ENCODE data around the gene CSRNP3.

Gene CSRNP3

DNA sequence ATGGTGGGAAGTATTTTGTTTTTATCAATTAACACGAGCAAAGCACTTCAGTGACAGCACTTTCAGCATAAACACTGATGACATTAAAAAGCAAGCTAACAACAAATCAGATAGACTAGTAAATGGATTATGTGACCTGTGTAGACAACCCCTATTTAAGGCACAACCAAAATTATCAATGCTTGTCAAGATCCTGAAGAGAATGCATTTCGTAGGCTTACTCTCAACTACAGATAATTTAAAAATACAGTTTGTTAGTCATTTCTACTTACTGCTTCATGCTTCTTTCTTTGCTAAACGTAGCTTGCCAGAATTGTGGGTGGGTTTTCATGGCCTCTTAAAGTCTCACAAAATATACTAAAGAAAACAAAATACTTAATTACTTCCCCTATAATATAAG is 3.4 kb downstream of the CSRNP3 start:
- no peak for DNase-seq

DNA sequence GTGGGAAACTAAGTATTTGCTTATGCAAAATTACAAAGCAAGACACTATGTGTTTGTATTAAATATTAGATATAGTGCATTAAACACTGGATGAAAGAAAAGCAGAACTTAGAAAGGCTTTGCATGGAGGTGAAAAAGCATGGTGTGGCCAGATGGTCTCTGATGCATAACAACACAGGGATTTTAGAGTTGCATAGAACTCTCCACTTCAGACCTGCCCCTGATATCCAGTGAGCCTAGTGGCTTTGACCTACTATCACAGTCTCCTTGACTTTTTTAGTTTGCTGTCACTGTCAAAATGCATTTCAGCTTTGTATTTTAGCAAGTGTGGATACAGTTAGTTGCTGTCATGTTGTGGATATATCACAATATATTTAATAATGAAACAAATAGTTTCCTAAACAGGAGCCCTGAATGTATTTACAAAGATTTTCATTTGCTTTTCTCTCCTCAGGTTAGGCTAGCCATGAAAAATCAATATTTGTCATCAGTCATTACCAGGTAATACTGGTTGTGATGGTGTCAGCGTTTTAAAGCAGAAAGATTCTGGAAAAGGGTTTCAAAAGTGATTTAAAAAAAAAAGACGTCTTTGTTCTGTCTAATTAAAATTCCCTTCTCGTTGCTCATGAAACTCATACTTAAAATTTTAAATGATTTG is 5.2 kb downstream of the CSRNP3 start:
- DNase-seq: no peak

DNA sequence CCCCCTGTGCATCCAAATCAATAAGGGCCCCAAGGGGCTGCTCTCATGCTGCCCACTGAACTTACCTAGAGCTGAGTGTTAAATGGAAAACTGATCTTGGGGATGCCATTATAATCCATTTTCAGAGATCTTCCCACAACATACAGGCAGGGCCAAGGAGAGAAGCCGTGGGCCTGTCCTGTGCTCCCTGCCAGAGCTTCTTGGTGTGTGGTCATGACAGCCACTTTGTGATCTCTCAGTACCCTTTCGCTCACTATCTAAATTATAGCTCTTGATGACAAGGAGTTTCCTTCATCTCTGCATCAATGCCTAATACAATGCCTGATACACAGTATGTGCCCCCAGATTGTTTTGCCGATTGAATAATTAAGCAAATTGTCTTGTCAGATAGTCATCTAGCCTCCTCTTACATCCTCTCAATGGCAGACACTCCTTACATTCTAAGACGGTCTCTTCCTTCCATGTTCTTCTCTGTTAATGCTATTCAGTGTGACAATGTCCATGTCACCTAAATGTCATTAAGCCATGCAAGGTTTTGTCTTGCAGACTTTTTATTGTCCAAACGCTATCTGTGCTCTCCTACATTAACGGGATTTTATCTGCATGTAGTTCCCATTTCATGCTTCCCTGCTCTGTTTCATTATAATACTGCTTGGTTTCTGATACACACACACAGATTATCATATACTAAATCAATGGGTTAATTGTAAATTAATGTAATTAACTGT is 5.9 kb downstream of the CSRNP3 start:
- no peak for DNase-seq

DNA sequence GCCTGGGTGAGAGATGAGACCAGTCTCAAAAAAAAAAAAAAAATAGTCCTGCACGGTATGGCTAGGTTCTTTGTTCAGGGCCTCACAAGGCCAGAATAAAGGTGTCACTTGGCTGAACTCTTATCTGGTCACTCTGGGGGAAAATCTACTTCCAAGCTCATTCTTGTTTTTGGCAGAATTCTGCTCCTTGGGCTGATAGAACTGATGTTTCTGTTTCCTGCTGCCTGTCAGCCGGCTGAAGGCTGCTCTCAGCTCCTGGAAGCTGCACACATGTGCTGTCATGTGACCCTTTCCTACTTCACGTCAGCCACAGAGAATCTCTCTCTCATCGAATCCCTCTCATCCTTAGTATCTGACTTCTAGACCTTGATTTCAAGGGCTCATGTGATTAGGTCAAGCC is 10.4 kb downstream of the CSRNP3 start:
- DNase-seq: no peak

DNA sequence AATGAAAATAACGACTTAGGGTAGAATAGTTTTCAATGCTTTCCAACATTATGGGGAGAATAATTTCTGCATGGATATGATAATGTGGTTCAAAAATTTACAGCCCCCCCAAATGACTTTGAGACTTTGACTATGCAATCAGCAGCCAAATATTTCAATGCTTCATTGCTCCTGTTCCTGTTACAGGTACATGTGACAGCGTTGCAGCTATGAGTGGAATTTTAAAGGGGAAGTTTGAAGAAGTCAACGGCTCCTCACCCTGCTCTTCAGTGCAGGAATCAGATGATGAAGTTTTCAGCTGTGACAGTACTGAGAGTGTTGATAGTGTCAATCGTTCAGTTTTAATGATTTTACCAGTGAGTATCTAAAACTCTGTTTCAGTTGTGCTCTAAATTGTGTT is 25.1 kb downstream of the CSRNP3 start:
- no peak for DNase-seq

DNA sequence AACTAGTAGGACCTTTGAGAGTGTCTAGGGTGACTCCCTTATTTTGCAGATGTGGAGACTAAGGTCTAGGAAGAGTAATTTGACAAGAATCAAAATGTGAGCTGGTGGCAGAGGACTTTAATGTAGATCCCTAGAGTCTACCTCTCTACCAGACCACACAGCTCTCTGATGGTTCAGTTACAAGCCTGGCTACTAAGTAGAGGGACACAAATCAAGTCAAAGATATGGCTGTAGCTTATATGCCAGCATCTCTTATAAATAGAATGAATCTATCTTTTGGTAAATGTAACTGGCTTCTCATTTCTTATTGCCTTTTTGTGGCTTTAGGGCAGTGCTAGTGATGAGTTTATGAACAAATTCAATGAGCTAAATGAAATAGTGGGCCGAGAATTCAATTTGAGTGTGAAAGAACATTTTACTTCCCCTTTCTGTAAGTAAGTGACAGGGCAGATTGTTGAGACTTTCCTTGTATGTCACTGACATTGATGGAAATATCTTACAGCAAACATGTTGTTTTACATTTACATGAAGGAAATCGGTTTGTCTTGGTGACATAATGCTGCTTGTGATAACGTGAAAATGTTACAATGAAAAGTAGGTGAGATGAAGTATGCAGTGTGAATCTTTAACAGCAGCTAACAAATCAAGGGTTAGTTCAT is 28.3 kb downstream of the CSRNP3 start:
- no peak for DNase-seq

DNA sequence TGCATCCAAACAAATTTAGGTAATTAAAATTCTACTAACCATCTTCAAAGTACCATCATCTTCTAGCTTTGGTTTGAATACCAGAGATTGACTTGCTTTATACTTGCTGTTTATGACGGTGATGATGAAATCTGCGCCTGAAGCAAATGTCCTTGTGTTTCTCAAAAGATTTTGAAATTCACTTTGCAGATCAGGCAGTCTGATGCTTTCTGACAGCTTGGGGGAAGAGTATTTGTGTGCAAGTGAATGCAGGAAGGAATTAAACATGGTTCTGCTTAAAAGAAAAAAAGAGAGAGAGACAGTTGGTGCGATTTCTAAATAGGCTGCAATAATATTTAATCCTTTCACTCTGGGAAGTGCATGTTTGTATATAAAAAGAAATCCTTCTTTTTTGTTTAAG is 29.6 kb downstream of the CSRNP3 start:
- DNase-seq: no peak

DNA sequence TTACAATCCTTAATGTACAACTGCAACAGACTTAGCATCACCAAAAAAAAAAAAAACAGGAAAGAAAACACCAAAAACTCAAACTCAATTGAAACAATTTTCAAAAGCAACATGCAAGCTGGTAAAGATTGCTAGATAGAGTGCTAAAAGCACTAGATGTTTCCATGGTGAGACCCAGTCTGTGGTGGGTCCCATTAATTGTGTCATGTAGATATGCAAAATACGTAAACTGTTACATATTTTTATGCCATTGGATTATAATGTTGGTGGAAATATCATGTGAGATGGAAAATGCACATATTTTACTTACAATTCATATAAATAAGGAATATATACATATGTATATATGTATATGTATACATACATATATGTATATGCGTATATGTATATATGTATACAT is 30.5 kb downstream of the CSRNP3 start:
- no peak for DNase-seq

DNA sequence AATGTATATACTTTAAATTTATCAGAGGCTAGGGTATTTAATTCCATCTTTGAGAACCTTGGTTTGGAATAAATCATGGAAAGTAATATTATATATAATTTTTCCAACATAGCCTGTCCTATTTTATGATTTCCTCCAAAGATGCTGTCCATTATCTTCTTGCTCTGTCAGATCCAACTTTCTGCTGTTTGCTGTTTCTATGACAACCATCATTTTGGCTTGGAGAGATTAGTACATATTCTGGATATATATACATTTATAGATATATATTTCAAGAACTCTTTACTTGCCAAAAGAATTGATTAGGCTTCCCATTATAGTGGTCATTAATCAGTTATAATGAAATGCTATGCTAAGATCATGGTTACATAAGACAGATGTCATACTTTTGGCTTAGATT is 31.3 kb downstream of the CSRNP3 start:
- no peak for DNase-seq

DNA sequence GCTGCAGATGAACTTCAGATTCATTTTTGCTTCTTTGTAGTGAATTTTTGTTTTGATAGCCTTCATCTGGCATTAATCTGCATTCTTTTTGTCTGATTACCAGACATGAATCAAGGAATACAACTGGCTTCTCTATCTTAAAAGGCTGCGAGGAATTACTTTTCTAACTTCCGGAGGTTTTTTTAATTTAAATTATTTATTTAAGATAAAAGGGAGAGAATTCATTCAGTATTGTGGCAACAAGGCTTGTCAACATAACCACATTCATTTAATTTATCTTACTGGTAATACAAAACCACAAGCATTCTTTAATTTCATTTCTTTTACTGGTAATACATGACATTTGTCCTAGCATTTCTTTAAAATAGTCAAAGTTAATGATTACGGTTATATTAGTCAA is 36.0 kb downstream of the CSRNP3 start:
- DNase-seq: no peak

DNA sequence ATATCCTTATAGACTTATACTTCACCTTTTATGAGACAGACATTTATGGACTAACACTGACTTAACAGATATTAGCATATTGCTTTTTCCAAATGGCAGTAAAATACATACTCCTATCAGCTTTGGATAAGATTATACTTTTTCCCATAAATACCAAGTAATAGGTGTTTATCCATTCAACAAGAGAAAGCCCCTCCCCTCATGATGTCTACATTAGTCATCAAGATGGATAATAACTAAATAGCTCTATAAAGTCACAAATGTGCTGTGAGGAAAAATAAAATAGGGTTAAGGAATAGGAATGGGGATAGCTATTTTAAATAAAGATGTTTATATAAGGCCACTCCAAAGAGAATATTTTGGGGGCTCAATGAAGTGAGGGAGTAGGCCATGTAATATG is 39.4 kb downstream of the CSRNP3 start:
- DNase-seq: no peak

DNA sequence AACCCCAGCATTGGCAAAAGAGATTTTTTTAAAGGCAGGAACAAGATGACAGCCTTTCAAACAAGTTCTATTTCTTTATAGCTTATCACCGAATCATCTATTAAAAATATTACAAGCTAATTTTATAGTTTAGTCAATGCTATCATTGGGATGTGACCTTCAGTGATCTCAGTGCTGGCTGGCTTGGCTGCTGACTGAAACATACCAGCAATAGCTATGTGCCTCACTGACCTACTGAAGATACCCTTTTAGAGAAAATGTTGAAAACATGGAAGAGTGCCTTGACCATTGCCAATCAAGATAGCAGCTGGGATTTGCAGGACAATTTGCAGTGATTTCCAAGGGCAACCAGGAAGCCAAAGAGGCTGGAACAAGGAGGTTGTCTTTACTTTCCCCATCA is 44.0 kb downstream of the CSRNP3 start:
- DNase-seq: no peak

DNA sequence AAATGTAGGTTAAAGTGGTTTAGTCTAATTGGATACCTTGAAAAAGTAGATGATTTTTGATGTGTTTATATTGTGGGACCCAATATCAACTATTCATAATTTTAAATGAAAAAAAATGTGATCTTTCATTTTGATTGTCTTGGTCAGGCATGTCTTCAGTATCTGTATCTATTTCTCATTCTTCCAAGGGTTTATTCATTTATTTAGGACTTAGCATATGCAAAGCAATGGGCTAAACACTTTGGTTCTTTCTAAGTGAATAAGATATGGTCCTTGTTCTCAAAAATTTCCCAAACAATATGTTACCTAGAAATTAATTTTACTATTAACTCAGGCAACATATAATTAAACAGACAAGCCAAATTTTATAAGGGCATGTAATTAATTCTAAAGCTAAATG is 49.1 kb downstream of the CSRNP3 start:
- DNase-seq: no peak

DNA sequence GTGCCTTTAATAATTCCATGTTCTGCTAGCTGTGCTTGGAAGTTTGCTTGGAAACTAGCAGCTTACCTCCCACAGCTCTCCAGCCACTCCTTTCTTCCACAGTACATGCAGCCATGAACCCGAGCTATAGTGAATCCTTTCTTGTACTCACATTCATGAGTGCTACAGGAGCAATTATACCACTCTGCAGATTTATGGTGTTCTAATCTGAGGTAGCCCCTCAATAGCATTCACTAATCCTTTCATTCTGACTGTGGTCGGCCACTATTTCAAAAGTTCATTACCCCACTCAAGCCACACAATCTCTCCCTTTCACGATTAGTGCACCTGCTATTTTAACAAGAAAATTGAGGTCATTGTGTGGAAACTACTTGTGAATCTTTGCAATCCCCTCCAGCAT is 53.2 kb downstream of the CSRNP3 start:
- DNase-seq: no peak

DNA sequence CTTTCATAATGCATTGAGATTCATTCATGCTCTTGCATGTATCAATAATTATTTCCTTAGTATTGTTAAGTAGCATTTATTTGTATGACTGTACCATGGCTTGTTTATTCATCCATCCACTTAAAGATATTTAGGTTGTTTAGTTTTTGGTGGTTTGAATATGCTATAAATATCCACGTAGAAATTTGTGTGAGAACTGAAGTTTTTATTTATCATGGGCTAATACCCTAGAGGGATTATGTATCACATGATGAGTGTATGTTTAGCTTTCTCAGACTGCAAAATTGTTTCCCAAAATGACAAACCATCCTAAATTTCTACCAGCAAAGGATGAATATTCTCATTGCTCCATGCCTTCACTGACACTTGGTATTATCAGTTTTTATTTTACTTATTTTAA is 55.2 kb downstream of the CSRNP3 start:
- DNase-seq: no peak

DNA sequence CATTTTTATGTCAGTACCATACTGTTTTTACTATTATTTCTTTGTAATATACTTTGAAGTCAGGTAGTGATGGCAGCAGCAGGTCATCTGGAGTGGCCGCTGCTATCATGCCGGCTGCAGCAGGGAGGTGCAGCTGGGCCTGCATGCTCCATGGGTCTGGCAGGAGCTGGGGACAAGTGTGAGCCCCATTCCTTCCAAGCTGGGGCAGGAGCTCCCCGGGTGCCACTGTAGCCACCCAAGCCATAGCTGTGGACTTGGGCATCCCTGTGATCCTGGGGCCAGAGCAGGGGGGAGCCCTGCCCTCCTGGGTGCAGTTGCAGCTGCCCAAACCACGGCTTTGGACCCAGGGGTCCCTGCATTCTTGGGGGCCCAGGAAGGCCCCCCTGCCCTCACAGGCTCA is 59.2 kb downstream of the CSRNP3 start:
- DNase-seq: no peak

DNA sequence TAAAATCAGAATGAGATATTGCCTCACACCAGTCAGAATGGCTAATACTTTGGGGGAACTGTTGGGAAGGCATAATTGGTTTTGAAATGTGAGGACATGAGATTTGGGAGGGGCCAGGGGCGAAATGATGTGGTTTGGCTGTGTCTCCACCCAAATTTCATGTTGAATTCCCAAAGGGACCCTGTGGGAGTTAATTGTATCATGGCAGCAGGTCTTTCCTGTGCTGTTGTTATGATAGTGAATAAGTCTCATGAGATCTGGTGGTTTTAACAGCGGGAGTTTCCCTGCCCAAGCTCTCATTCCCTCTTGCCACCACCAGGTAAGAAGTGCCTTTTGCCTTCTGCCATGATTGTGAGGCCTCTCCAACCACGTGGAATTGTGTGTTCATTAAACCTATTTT is 59.6 kb downstream of the CSRNP3 start:
- no peak for DNase-seq

DNA sequence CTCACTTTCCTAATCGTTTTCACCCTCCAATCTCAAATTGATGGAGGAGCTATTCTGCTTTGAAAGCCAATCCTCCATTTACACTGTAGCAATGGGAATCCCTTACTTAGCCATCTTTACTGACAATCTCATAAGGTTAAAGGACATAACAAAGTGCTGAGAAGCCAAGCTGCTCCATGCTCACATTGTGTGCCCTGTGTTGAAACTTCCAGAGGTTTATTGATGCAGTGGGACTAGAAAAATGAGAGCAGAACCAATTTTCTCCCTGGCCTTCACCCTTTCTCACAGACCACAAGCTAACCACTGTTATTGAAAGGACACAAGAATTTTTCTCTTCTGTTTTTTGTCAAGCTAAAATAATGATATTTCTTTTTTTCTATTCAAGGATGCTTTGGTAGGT is 63.8 kb downstream of the CSRNP3 start:
- no peak for DNase-seq

DNA sequence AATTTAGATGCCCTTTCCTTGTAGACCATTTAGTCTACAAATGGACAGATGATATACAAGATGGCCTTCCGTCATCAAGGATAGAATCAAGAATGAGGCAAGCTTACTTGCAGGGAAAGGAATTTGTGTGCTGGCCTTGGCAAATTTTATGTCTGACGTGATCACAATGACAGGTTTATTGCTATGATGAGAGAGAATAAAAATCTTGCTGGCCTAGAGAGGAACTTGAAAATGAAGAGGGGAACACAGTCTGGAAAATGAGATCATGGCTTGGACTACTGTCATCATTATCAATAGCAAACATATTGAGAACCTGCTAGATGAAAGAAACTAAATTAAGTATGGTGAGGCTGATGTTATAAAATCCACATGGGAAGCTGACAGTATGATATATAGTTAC is 66.0 kb downstream of the CSRNP3 start:
- DNase-seq: no peak

DNA sequence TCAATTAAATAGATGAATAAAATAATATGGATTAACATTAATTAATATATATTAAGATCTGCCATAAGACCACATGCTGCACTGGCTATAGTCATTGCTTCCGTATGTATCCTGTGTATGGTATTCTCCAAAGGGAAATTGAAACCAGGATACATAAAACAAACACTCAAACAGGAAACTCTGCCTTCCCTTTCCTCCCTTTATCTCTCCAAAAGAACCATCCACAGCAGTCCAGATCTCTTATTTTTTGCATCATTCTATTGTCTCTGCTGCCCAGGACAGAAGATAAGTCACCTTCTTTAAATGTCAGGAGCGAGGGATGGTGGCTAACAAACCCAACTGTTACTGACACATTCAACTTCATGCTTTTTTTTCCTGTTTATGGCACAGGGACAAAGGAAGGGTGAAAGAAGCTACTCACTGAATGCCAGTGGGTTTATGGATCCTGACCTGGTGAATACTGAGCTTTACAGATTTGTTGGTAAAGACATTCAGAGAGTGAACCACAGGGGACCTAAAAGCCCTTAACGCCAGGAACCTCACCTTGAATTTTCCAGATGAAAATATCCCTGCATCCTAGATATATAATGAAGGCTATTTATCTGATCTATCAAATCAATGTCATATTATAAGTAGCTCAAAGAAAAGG is 67.5 kb downstream of the CSRNP3 start:
- DNase-seq: no peak

DNA sequence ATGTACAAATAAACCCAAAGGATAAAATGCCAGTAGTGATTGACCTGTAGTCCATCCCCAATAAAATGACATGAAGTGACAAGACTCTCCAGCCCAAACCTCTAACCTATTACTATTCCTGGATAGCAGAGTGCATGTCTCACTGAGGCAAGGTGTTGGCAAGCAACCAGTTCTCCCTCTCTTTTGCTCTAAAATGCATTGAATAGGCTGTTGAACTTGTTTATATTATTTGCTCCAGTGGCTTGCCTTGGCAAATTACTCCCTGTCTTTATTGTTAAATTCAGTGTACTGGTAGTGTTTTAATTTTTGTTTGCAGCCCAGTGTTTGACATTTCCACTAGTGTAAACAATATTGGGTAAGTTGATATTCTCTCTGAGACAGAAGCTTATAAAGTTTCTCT is 70.5 kb downstream of the CSRNP3 start:
- DNase-seq: no peak

DNA sequence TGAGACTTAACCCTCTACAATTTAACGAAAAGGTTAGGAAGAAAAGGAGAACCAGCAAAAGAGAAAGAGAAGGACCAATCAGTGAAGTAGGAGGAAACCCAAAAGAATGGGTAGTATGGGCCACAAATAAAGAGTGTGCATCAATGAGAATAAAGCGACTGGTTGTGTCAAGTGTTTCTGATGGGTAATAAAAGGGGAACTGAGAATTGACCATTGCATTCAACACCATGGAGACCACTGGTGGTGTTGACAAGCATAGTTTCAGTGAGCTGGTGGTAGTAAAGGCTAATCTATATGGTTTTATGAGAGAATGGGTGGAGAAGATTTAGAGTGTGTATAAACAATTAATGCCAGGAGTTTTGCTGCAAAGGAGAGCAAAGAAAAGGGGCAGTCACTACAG is 75.4 kb downstream of the CSRNP3 start:
- DNase-seq: no peak

DNA sequence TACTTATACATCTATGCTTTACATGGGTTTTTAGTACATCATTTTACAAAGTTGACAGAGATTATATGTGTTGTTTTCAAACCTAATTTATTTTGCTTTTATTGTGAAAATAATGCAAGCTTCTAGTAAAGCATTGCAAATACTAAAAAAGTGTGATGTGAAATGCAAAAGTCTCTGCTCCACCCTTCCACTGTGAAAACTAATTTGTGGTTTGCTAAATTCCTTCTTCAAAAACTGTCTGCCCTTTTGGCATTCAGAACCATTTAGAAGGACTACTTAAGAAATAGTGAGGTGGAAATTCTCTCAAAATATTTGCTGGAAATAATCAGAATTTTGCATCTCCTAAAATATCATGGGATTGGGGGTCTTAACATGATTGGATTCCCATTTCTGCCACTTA is 78.4 kb downstream of the CSRNP3 start:
- no peak for DNase-seq

DNA sequence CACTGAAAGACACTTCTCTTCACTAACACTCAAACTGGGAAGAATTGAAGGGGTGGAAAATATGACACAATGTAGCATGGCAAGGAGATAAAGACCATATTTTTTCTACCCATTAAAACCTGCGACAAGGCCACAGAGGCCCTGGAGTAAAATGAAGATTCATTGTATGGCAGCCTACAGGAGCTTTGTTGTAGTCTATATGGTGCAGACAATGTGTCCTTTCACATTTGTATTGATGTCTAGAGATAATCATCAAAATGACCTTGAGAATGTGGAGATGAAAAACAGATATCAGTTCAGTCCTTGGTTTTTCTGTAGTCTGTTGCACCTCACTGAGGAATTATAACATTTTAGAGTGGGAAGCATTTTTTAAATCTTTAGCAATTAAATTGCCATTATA is 80.1 kb downstream of the CSRNP3 start:
- DNase-seq: no peak
